Measurements from ENCODE around the gene CDKAL1. TPM values are rescaled to one million over a fixed set of nuclear protein-coding genes. Genes with fewer than 3 reads are reported as not detected.

The CDKAL1 gene
- total and polyA plus RNA-seq, 8 donors = 13.6 to 20.7 (median 17.5) TPM

DNA sequence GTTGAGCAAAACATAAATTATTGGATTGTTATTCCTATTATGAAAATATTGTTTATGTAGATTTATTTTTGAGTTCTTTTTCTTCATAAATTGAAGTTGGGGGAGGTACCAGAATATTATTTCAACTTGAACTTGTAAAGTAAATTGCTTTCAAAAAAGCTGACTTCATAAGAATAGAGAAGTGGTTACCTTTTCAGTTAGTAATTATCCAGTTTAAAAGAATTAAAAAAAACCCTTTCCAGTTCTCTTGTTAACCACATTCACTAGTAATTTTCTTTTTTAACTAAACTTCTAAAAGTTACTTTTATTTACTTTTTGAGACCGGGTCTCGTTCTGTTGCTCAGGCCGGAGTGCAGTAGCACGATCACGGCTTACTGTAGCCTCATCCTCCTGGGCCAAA, 124.3 kb downstream of the CDKAL1 start:
- Histone ChIP-seq H3K9me3 (no peaks in the 10 kb centered on the region), H3K27ac (no peak overlapping the region), H3K27me3 (no peaks in the 10 kb centered on the region), H3K4me3 (no peak overlapping the region), H3K4me1 (no peaks in the 10 kb centered on the region), H3K36me3 (no peaks in the 10 kb centered on the region)
- no peak for DNase-seq
- TF ChIP-seq, protein P1, sequence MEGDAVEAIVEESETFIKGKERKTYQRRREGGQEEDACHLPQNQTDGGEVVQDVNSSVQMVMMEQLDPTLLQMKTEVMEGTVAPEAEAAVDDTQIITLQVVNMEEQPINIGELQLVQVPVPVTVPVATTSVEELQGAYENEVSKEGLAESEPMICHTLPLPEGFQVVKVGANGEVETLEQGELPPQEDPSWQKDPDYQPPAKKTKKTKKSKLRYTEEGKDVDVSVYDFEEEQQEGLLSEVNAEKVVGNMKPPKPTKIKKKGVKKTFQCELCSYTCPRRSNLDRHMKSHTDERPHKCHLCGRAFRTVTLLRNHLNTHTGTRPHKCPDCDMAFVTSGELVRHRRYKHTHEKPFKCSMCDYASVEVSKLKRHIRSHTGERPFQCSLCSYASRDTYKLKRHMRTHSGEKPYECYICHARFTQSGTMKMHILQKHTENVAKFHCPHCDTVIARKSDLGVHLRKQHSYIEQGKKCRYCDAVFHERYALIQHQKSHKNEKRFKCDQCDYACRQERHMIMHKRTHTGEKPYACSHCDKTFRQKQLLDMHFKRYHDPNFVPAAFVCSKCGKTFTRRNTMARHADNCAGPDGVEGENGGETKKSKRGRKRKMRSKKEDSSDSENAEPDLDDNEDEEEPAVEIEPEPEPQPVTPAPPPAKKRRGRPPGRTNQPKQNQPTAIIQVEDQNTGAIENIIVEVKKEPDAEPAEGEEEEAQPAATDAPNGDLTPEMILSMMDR (IDR thresholded peaks at IDR 0.05) = no peak
- no peak for ATAC-seq
- intact Hi-C loops (cut with DNase I) = no loop called here

GRCh38 chr6:20660534-20660933, 126.3 kb downstream of the CDKAL1 start:
- no peak for ATAC-seq
- intact Hi-C loops (cut with DNase I) = no loop called here

DNA sequence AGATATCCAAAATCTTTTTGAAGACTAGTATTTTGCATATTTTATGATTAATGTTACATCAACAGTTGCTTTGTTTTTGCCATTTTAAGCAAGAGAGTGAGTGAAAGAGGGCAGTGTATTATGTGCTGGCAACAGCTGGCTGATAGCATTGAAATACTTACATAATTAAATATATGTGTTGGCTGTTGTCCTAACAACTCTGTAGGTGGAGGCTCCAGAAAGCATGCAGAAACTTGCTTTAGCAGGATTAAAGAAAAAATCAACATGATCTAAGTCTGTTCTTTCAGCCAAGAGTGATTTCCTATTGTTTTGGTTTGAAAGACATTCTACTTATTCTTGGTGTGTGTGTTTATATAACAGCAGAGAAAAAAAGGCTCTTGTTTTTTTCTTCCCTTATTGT, 127.5 kb downstream of the CDKAL1 start:
- TF ChIP-seq, protein P1 (IDR thresholded peaks at IDR 0.05) = no peak
- no peak overlapping the region for H3K4me3 ChIP-seq
- H3K27me3 ChIP-seq = no peaks in the 10 kb centered on the region
- no peak overlapping the region for H3K27ac ChIP-seq
- H3K9me3 ChIP-seq = no peaks in the 10 kb centered on the region
- no peaks in the 10 kb centered on the region for H3K4me1 ChIP-seq
- no peaks in the 10 kb centered on the region for H3K36me3 ChIP-seq
- no peak for ATAC-seq
- DNase-seq = peak in 2 of 4 donors; percentile 24 to 44
- intact Hi-C loops (cut with DNase I) = no loop called here

More at GRCh38 chr6:20660534-20660933, 126.3 kb downstream of the CDKAL1 start:
- Histone ChIP-seq H3K4me1 (no peaks in the 10 kb centered on the region), H3K4me3 (no peak overlapping the region), H3K27me3 (no peaks in the 10 kb centered on the region), H3K9me3 (no peaks in the 10 kb centered on the region), H3K27ac (no peak overlapping the region), H3K36me3 (no peaks in the 10 kb centered on the region)
- TF ChIP-seq, protein P1 (IDR thresholded peaks at IDR 0.05) = no peak
- DNase-seq = no peak

DNA sequence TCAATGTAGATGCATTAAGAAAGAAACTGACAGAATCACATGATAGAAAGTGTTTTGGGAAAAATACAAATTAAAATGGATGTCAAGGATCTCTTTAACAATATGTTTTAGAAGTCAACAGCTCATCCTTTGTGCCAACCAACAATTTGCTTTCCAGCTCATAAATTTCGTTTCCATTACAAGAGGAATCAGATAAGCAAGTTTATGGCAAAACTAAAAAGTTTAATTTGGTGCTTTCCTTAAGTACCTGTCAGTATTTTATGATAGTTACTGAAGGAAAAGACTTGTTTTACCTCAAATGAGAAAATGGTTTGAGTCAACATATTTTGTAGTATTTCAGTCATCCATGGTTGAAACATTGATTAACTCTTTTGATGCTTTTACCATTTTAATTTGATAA, 130.0 kb downstream of the CDKAL1 start:
- no peak overlapping the region for H3K27ac ChIP-seq
- DNase-seq (no peak), ATAC-seq (no peak)
- no peaks in the 10 kb centered on the region for H3K4me1 ChIP-seq
- TF ChIP-seq, protein P1 (IDR thresholded peaks at IDR 0.05) = no peak
- intact Hi-C loops (cut with DNase I) = no loop called here
- no peaks in the 10 kb centered on the region for H3K9me3 ChIP-seq
- H3K27me3 ChIP-seq = no peaks in the 10 kb centered on the region
- no peak overlapping the region for H3K4me3 ChIP-seq
- H3K36me3 ChIP-seq = no peaks in the 10 kb centered on the region

DNA sequence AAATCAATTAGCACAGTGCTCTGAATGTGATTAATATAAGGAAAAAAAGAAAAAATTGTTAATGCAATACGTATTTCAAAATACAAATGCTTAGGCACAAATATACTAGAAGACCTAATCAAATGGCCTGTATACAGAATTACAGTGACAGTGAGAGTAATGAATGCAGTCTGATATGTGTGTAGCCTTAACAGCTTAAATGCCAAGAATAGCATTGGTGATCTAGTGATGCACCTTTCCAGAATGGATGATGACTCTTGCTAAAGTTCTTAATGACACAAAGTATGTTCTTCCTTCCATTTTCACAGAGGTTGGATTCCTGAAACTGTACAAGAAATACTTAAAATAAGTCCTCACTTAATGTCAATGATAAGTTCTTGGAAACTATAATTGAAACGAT, 131.0 kb downstream of the CDKAL1 start:
- TF ChIP-seq, protein P1 (IDR thresholded peaks at IDR 0.05) = no peak
- no peaks in the 10 kb centered on the region for H3K36me3 ChIP-seq
- H3K9me3 ChIP-seq = no peaks in the 10 kb centered on the region
- intact Hi-C loops (cut with DNase I) = no loop called here
- H3K27ac ChIP-seq = no peak overlapping the region
- DNase-seq = no peak
- no peak for ATAC-seq
- H3K27me3 ChIP-seq = no peaks in the 10 kb centered on the region
- H3K4me3 ChIP-seq = no peak overlapping the region
- no peaks in the 10 kb centered on the region for H3K4me1 ChIP-seq
